Right lobe of liver (tissue), 6 donors: ENCODE results near the gene UBALD2. TPM values are rescaled to one million over a fixed set of nuclear protein-coding genes. Genes with fewer than 3 reads are reported as not detected.
"Not testable (repeated sequence)": the region's sequence is repeated elsewhere in the genome, so short reads cannot be mapped to it uniquely, and the experiment has no call there.

Source experiments
- ATAC-seq, 4 donors: fragments of 200-7000 bp; cut with Tn5 transposase; one replicate each; pipeline ENCODE4 v1.9.1; 2020; ENCODE audit warnings: mild to moderate bottlenecking in 4 of 4, moderate library complexity in 4 of 4
- DNase-seq, 3 donors: peaks; one replicate each; pipeline ENCODE4 v3.0.0-alpha.2; 2020
- H3K27ac ChIP-seq, 3 donors: fragments of 200-600 bp; one replicate each; pipeline ENCODE4 v1.8.0; 2022
- H3K27me3 ChIP-seq, 2 donors: fragments of 200-600 bp; one replicate each; pipeline ENCODE4 v1.8.0; 2022
- H3K36me3 ChIP-seq, 4 donors: fragments of 200-600 bp; sonication (generic) in 1 of 4; one replicate each; pipeline versions ENCODE4 v1.5.1 to v1.8.0; 2017 to 2022; ENCODE audit warnings: control low read depth in 1 of 4
- H3K4me1 ChIP-seq, 4 donors: fragments of 200-600 bp; sonication (generic) in 1 of 4; one replicate each; pipeline versions ENCODE4 v1.5.1 to v1.8.0; 2017 to 2022; ENCODE audit warnings: control low read depth in 1 of 4
- H3K4me3 ChIP-seq, 3 donors: fragments of 200-600 bp; one replicate each; pipeline ENCODE4 v1.8.0; 2022
- H3K9me3 ChIP-seq, 4 donors: fragments of 200-600 bp; sonication (generic) in 1 of 4; one replicate each; pipeline versions ENCODE4 v1.5.1 to v1.8.0; 2017 to 2022; ENCODE audit warnings: control low read depth in 1 of 4
- CTCF ChIP-seq, 4 donors: fragments of 200-600 bp in 3 of 4; fragments of 450-650 bp in 1 of 4; IDR thresholded peaks; one replicate each; pipeline versions ENCODE4 v1.5.1 to v1.8.0; 2016 to 2022; ENCODE audit warnings: antibody characterized with exemption in 4 of 4, mild to moderate bottlenecking in 2 of 4
- POLR2A ChIP-seq: fragments of 450-650 bp; IDR thresholded peaks from one replicate; pipeline ENCODE4 v1.6.1; 2017; ENCODE audit warnings: antibody characterized with exemption, mild to moderate bottlenecking
- WGBS: methylation state at CpG from one replicate; pipeline ENCODE4 v1.1.6; 2018; ENCODE audit warnings: low coverage, low lambda C conversion rate; ENCODE audit not compliant: insufficient coverage; ENCODE audit errors: missing lambda C conversion rate; 5-methylcytosine and 5-hydroxymethylcytosine counted together
- intact Hi-C, 2 donors: fragments of 100-400 bp; cut with DNase I; formaldehyde crosslinking; loops; one replicate each; pipeline versions ENCODE4 v1.11.2 to v1.14.1; 2022
- total RNA-seq, 6 experiments: library from RNA; depleted of rRNA in 2 of 6; stranded (reverse); fragments of >200 nt in 2 of 6; fragmentation: NEBNext Ultra II Directional in 3 of 6; extraction: Animal tissue kit (Norgen Biotek cat#: 25700) in 3 of 6; gene quantifications; one replicate each; pipeline versions ENCODE4 v1.1.0 to v1.2.4, GENCODE V29; 2016 to 2023
- donor health status: DM: no; HTN: yes; CAD: no.
- donor health status: DM: no; HTN: no; CAD: no.
- donor health status: DM: no; HTN: no; CAD: no.
- donor health status: DM: no; HTN: yes; CAD: no.
- donor health status: DM: no; HTN: yes; CAD: no.

The UBALD2 gene
- total RNA-seq, 6 experiments from 2014 or later = 7.3 to 17.9 (median 14.5) TPM

- DNase-seq (no peak), ATAC-seq (peak in 3 of 4 donors; percentile 19 to 35 (median 22))
- WGBS = 3% methylated on average over 10 of the region's 12 CpGs
These were observed 24.0 kb upstream of the UBALD2 start for GRCh38 chr17:76241204-76241538.

GRCh38 chr17:76241691-76242255, 23.4 kb upstream of the UBALD2 start:
- H3K36me3 ChIP-seq = no peaks in the 10 kb centered on the region
- H3K27ac ChIP-seq = no peak overlapping the region
- no peaks in the 10 kb centered on the region for H3K27me3 ChIP-seq
- H3K4me3 ChIP-seq = no peak overlapping the region
- H3K4me1 ChIP-seq = peaks cover 0 to 17% (median 5%) of the 10 kb centered on the region in 4 donors
- intact Hi-C loops = no loop called here
- ATAC-seq (no peak), DNase-seq (no peak)
- TF ChIP-seq POLR2A = no peak
- no peak for TF ChIP-seq CTCF (IDR thresholded peaks at IDR 0.05)
- H3K9me3 ChIP-seq = no peaks in the 10 kb centered on the region
- WGBS = 90% methylated on average over 13 of the region's 15 CpGs

More at GRCh38 chr17:76241204-76241538, 24.0 kb upstream of the UBALD2 start:
- H3K27ac ChIP-seq = peak overlapping the region in 1 of 3 donors; percentile 25
- H3K36me3 ChIP-seq = no peaks in the 10 kb centered on the region
- intact Hi-C loops = no loop called here
- peaks cover 0 to 11% (median 4%) of the 10 kb centered on the region in 4 donors for H3K4me1 ChIP-seq
- H3K27me3 ChIP-seq = no peaks in the 10 kb centered on the region
- TF ChIP-seq CTCF (IDR thresholded peaks at IDR 0.05) = no peak
- TF ChIP-seq POLR2A = no peak
- H3K4me3 ChIP-seq = peak overlapping the region; percentile 55 to 61 (median 60)
- no peaks in the 10 kb centered on the region for H3K9me3 ChIP-seq

GRCh38 chr17:76243826-76244679, 21.1 kb upstream of the UBALD2 start:
- DNase-seq (no peak), ATAC-seq (no peak)
- intact Hi-C loops = no loop called here
- no peak overlapping the region for H3K27ac ChIP-seq
- no peaks in the 10 kb centered on the region for H3K36me3 ChIP-seq
- H3K27me3 ChIP-seq = no peaks in the 10 kb centered on the region
- H3K9me3 ChIP-seq = no peaks in the 10 kb centered on the region
- peaks cover 0 to 22% (median 7%) of the 10 kb centered on the region in 4 donors for H3K4me1 ChIP-seq
- H3K4me3 ChIP-seq = no peak overlapping the region
- no peak for TF ChIP-seq POLR2A
- no peak for TF ChIP-seq CTCF (IDR thresholded peaks at IDR 0.05)
- WGBS = 79% methylated on average over 8 of the region's 12 CpGs

- H3K4me3 ChIP-seq, intact Hi-C loops, H3K36me3 ChIP-seq, H3K27ac ChIP-seq, H3K9me3 ChIP-seq, H3K27me3 ChIP-seq, ATAC-seq, DNase-seq: not testable (repeated sequence)
- peaks cover 0 to 22% (median 5%) of the 10 kb centered on the region in 4 donors for H3K4me1 ChIP-seq
- WGBS = 100% methylated on average over 2 of the region's 8 CpGs
These were observed 20.4 kb upstream of the UBALD2 start for GRCh38 chr17:76244721-76245120.
